SU-DHL-6 (cell line): Measurements from ENCODE around the gene ORC3.

Experiments
- H2AFZ ChIP-seq: fragments of 200-600 bp; sonication (generic); 2 replicates; pipeline ENCODE4 v1.6.1; 2014; ENCODE audit warnings: low read depth, mild to moderate bottlenecking, moderate library complexity, mixed read lengths, antibody characterized with exemption, low read length; ENCODE audit not compliant: severe bottlenecking
- H3F3A ChIP-seq: fragments of 200-600 bp; shearing (Covaris generic); 2 replicates; pipeline ENCODE4 v1.6.0; 2016; ENCODE audit warnings: antibody characterized with exemption, mild to moderate bottlenecking; ENCODE audit not compliant: insufficient read depth
- H3K27ac ChIP-seq: fragments of 200-600 bp; sonication (generic); 2 replicates; pipeline ENCODE4 v1.5.1; 2016; ENCODE audit warnings: low read depth, mild to moderate bottlenecking, low read length, moderate library complexity, mixed read lengths
- H3K27me3 ChIP-seq: fragments of 200-600 bp; sonication (generic), shearing (Covaris generic); 2 replicates; pipeline ENCODE4 v1.6.0; 2014; ENCODE audit warnings: mild to moderate bottlenecking, low read length
- H3K36me3 ChIP-seq: fragments of 200-600 bp; sonication (generic); 2 replicates; pipeline ENCODE4 v1.6.1; 2014; ENCODE audit warnings: mild to moderate bottlenecking, low read length, mixed read lengths
- H3K4me2 ChIP-seq: fragments of 300-600, 200-600 bp; shearing (Covaris generic), sonication (generic); 2 replicates; pipeline ENCODE4 v1.6.0; 2014; ENCODE audit warnings: low read length, low read depth, mild to moderate bottlenecking; ENCODE audit not compliant: poor library complexity, severe bottlenecking
- H3K4me3 ChIP-seq: fragments of 200-600 bp; sonication (generic); 2 replicates; pipeline ENCODE4 v1.5.1; 2014; ENCODE audit warnings: antibody characterized with exemption, low read length, mild to moderate bottlenecking, mixed read lengths; ENCODE audit not compliant: insufficient read depth, poor library complexity, severe bottlenecking
- H3K79me2 ChIP-seq: fragments of 200-600 bp; sonication (generic); 2 replicates; pipeline ENCODE4 v1.6.1; 2014; ENCODE audit warnings: mild to moderate bottlenecking, low read length, moderate library complexity; ENCODE audit not compliant: insufficient read depth
- H3K9ac ChIP-seq: fragments of 200-600 bp; sonication (generic); 2 replicates; pipeline ENCODE4 v1.7.0; 2014; ENCODE audit warnings: mild to moderate bottlenecking, low read length
- H3K9me2 ChIP-seq: fragments of 200-600 bp; sonication (generic); replicated peaks from 2 replicates; pipeline ENCODE4 v1.6.1; 2014; ENCODE audit warnings: low read length; ENCODE audit not compliant: insufficient read depth
- H3K9me3 ChIP-seq: fragments of 200-600 bp; sonication (generic); 2 replicates; pipeline ENCODE4 v1.6.1; 2014; ENCODE audit warnings: low read length, mixed read lengths; ENCODE audit not compliant: insufficient read depth
- H4K20me1 ChIP-seq: fragments of 200-600 bp; sonication (generic); 2 replicates; pipeline ENCODE4 v1.6.1; 2014; ENCODE audit warnings: low read depth, mild to moderate bottlenecking, antibody characterized with exemption, low read length, moderate library complexity, mixed read lengths
- CTCF ChIP-seq: fragments of 200-600 bp; sonication (generic); IDR thresholded peaks from one replicate; pipeline ENCODE4 v1.5.1; 2017; ENCODE audit warnings: antibody characterized with exemption, mild to moderate bottlenecking, low read length, moderate library complexity; ENCODE audit not compliant: insufficient read depth, poor library complexity, severe bottlenecking
- EZH2phosphoT487 ChIP-seq: fragments of 200-600 bp; sonication (generic), shearing (Covaris generic); conservative IDR thresholded peaks from 2 replicates; pipeline ENCODE4 v1.6.1; 2018; ENCODE audit warnings: mild to moderate bottlenecking, antibody characterized with exemption, low read length, moderate library complexity, mixed read lengths

Gene ORC3

GRCh38 chr6:87633851-87634250 lies 43.9 kb downstream of the ORC3 start:
- Histone ChIP-seq H3K4me3 (no peak overlapping the region), H4K20me1 (no peaks in the 10 kb centered on the region), H3K79me2 (no peaks in the 10 kb centered on the region), H2AFZ (no peak overlapping the region), H3K36me3 (peaks cover 5% of the 10 kb centered on the region; the same call in 1 of the 2 replicates), H3F3A (no peaks in the 10 kb centered on the region), H3K27ac (no peak overlapping the region), H3K9me3 (no peaks in the 10 kb centered on the region), H3K9ac (no peak overlapping the region), H3K27me3 (no peaks in the 10 kb centered on the region), H3K4me2 (no peak overlapping the region), H3K9me2 (no peaks in the 10 kb centered on the region)
- TF ChIP-seq EZH2phosphoT487 (no peak), CTCF (no peak)

GRCh38 chr6:87636315-87636714 lies 46.4 kb downstream of the ORC3 start:
- TF ChIP-seq EZH2phosphoT487 (no peak), CTCF (no peak)
- H4K20me1 ChIP-seq, result no peaks in the 10 kb centered on the region
- no peaks in the 10 kb centered on the region for H3K9me3 ChIP-seq
- no peak overlapping the region for H3K9ac ChIP-seq
- H3K9me2 ChIP-seq, result no peaks in the 10 kb centered on the region
- H3K4me3 ChIP-seq, result no peak overlapping the region
- H3K27ac ChIP-seq, result no peak overlapping the region
- no peaks in the 10 kb centered on the region for H3K27me3 ChIP-seq
- no peak overlapping the region for H2AFZ ChIP-seq
- no peak overlapping the region for H3K4me2 ChIP-seq
- H3K79me2 ChIP-seq, result no peaks in the 10 kb centered on the region
- H3F3A ChIP-seq, result no peaks in the 10 kb centered on the region
- 0 out of 2 replicates have a peak, but pooled peaks cover 5% of the 10 kb centered on the region for H3K36me3 ChIP-seq

- no peak overlapping the region for H3K4me3 ChIP-seq
- no peaks in the 10 kb centered on the region for H3F3A ChIP-seq
- H3K27me3 ChIP-seq, result no peaks in the 10 kb centered on the region
- H3K9me2 ChIP-seq, result no peaks in the 10 kb centered on the region
- TF ChIP-seq EZH2phosphoT487 (no peak), CTCF (no peak)
- 0 out of 2 replicates have a peak, but pooled peaks cover 5% of the 10 kb centered on the region for H3K36me3 ChIP-seq
- no peaks in the 10 kb centered on the region for H4K20me1 ChIP-seq
- no peak overlapping the region for H3K9ac ChIP-seq
- no peaks in the 10 kb centered on the region for H3K9me3 ChIP-seq
- H2AFZ ChIP-seq, result no peak overlapping the region
- H3K27ac ChIP-seq, result no peak overlapping the region
- H3K4me2 ChIP-seq, result no peak overlapping the region
- no peaks in the 10 kb centered on the region for H3K79me2 ChIP-seq
Measured at GRCh38 chr6:87637106-87637505, 47.2 kb downstream of the ORC3 start.
